ENCODE results near the gene TTBK1.

Gene TTBK1

DNA sequence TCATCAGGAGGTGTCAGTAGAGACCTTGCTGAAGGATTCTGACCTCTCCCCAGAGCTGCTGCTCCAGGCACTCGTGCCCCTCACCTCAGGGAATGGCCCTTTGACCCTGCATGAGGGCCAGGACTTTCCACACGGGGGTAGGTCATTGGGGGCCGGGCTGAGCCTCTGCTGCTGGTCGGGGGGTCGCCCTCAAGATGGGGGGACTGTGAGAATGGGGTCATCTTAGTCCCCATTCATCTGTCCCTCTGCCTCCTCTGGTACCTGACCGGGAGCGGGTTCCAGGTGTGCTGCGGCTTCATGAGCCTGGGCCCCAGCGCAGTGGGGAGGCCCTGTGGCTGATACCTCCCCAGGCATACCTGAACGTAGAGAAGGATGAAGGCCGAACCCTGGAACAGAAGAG lies 29.9 kb upstream of the TTBK1 start:
- TF ChIP-seq, protein P1, sequence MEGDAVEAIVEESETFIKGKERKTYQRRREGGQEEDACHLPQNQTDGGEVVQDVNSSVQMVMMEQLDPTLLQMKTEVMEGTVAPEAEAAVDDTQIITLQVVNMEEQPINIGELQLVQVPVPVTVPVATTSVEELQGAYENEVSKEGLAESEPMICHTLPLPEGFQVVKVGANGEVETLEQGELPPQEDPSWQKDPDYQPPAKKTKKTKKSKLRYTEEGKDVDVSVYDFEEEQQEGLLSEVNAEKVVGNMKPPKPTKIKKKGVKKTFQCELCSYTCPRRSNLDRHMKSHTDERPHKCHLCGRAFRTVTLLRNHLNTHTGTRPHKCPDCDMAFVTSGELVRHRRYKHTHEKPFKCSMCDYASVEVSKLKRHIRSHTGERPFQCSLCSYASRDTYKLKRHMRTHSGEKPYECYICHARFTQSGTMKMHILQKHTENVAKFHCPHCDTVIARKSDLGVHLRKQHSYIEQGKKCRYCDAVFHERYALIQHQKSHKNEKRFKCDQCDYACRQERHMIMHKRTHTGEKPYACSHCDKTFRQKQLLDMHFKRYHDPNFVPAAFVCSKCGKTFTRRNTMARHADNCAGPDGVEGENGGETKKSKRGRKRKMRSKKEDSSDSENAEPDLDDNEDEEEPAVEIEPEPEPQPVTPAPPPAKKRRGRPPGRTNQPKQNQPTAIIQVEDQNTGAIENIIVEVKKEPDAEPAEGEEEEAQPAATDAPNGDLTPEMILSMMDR (IDR thresholded peaks at IDR 0.05; ENCODE audit: control insufficient read depth, extremely low read depth, insufficient read depth), result no peak
- no peak for DNase-seq (ENCODE audit: low read depth)
- H3K4me3 ChIP-seq (ENCODE audit: low read depth, low read length), result no peak overlapping the region

DNA sequence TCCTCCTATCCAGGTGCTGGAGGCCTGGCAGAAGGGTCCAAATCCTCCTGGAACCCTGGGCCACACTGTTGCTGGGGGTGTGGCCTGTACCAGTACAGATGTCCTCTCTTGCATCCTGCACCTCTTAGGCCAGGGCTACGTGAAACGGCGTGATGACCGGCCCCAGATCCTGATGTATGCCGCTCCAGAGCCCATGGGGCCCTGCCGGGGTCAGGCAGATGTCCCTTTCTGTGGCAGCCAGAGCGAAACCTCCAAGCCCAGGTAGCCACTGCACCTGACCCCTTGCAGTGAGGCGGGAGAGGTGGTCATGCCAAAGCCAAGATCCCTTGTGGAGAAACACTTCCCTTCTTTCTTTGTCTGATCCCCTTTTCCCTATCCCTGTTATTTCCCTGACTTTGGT lies 28.2 kb upstream of the TTBK1 start:
- TF ChIP-seq, protein P1 (IDR thresholded peaks at IDR 0.05; ENCODE audit: control insufficient read depth, extremely low read depth, insufficient read depth), result no peak
- DNase-seq (ENCODE audit: low read depth), result no peak
- H3K4me3 ChIP-seq (ENCODE audit: low read depth, low read length), result no peak overlapping the region

DNA sequence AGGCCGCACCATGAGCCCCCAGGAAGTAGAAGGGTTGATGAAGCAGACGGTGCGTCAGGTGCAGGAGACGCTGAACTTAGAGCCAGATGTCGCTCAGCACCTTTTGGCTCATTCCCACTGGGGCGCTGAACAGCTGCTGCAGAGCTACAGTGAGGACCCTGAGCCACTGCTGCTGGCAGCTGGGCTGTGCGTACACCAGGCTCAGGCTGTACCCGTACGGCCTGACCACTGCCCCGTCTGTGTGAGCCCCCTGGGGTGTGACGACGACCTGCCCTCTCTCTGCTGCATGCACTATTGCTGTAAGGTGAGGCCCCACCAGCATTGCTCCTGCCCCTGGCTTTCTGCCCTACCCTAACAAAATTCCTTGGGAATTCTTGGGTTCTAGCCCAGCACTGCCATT lies 27.1 kb upstream of the TTBK1 start:
- H3K4me3 ChIP-seq (ENCODE audit: low read depth, low read length), result no peak overlapping the region
- TF ChIP-seq, protein P1 (IDR thresholded peaks at IDR 0.05; ENCODE audit: control insufficient read depth, extremely low read depth, insufficient read depth), result no peak
- no peak for DNase-seq (ENCODE audit: low read depth)

DNA sequence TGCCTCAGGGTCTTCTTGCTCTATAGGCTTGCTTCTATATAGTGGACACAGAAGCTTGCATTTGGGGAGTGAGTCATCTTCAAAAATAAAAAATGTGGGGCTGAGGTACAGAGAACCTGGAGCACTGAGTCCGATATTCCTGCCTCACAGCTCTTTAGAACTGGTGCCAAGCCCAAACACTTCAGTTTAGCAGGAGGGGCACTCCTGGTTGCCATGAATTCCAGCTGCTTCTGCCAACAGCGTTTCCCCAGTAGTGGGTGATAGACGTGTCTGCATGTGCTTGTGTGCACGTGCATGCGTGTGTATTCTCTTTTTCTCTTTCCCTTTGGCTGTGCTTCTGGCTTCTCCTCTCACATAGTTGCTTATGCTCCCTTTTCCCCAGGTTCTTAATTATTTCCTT lies 25.9 kb upstream of the TTBK1 start:
- no peak overlapping the region for H3K4me3 ChIP-seq (ENCODE audit: low read depth, low read length)
- TF ChIP-seq, protein P1 (IDR thresholded peaks at IDR 0.05; ENCODE audit: control insufficient read depth, extremely low read depth, insufficient read depth), result no peak
- DNase-seq (ENCODE audit: low read depth), result no peak

DNA sequence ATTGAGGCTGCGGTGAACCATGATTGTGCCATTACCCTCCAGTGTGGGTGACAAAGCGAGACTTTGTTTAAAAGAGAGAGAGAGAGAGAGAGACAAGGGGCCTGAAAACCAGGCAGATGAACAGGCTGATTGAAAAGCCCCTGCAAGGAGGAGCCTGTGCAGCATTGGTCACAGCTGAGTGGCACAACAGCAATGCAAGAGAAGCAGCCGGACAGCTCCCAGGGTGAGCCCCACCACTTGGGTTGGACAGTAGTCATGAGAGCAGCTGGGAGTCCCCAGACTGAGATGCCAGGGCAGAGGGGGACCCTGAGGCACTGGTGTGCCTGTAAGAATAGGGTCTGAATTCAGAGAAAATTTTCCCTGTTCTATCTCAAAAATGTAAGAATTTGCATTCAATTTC lies 24.2 kb upstream of the TTBK1 start:
- no peak for DNase-seq (ENCODE audit: low read depth)
- TF ChIP-seq, protein P1 (IDR thresholded peaks at IDR 0.05; ENCODE audit: control insufficient read depth, extremely low read depth, insufficient read depth), result no peak
- H3K4me3 ChIP-seq (ENCODE audit: low read depth, low read length), result no peak overlapping the region

DNA sequence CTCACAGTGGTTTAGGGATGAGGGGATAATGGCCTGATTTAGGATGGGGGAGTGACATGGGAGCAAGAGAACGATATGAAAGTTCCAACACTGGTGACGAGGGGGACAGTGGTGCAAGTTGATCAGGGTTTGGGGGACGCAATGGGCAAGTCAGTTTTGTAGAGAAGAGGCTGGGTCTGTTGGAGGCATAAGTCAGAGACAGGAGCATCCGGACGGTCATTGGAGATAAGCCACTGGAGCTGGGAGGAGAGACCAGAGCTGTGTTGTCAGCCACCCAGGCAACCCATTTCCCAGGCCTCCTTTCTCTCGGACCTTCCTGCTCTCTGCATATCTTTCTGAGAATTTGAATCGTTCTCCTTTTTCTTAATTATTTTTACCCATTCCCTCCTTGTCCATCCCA lies 23.5 kb upstream of the TTBK1 start:
- H3K4me3 ChIP-seq (ENCODE audit: low read depth, low read length), result no peak overlapping the region
- TF ChIP-seq, protein P1 (IDR thresholded peaks at IDR 0.05; ENCODE audit: control insufficient read depth, extremely low read depth, insufficient read depth), result no peak
- no peak for DNase-seq (ENCODE audit: low read depth)

DNA sequence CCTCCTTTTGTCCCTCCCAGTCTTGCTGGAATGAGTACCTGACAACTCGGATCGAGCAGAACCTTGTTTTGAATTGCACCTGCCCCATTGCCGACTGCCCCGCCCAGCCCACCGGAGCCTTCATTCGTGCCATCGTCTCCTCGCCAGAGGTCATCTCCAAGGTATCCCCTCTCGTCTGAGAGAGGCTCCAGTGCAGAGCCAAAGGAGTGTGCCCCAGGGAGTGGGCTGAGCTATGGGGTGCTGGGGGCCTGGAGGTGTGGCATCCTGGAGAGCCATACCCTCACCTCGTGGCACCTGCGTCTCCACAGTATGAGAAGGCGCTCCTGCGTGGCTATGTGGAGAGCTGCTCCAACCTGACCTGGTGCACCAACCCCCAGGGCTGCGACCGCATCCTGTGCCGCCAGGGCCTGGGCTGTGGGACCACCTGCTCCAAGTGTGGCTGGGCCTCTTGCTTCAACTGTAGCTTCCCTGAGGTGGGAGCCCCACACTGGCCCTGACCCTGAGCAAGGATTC lies 22.8 kb upstream of the TTBK1 start:
- TF ChIP-seq, protein P1 (IDR thresholded peaks at IDR 0.05; ENCODE audit: control insufficient read depth, extremely low read depth, insufficient read depth), result no peak
- no peak overlapping the region for H3K4me3 ChIP-seq (ENCODE audit: low read depth, low read length)
- no peak for DNase-seq (ENCODE audit: low read depth)
